MCF 10A (cell line): Measurements from ENCODE around the gene PELO. TPM values are rescaled to one million over a fixed set of nuclear protein-coding genes. Genes with fewer than 3 reads are reported as not detected.

Source experiments
- BruUV-seq: library from RNA; stranded (reverse); fragments of 400-500 nt; replicated peaks from 2 replicates; lab custom pipeline; 2021; lab: Mats Ljungman, UMichigan
- CTCF ChIA-PET: fragments of 300-600 bp; sonication (Branson Sonifier 250); formaldehyde crosslinking; extraction: SDS; loops from one replicate; lab custom pipeline; 2021; ENCODE audit warnings: antibody characterized with exemption, inconsistent platforms; lab: Yijun Ruan, JAX
- POLR2A ChIA-PET: fragments of 300-600, 350-650 bp; sonication (Branson Sonifier 250); formaldehyde crosslinking; extraction: SDS; loops from one replicate; lab custom pipeline; 2020; ENCODE audit warnings: antibody characterized with exemption, inconsistent platforms; lab: Yijun Ruan, JAX
- DNase-seq: peaks from one replicate; pipeline ENCODE4 v3.0.0-alpha.2; 2018; ENCODE audit not compliant: unreplicated experiment
- H3K27ac Mint-ChIP-seq: one replicate; pipeline ENCODE4 v1.8.0; 2022; ENCODE audit warnings: mild to moderate bottlenecking, low read depth, mixed read lengths; ENCODE audit not compliant: unreplicated experiment
- H3K27me3 Mint-ChIP-seq: one replicate; pipeline ENCODE4 v1.8.0; 2022; ENCODE audit warnings: mixed read lengths; ENCODE audit not compliant: insufficient read depth, unreplicated experiment
- H3K36me3 Mint-ChIP-seq: one replicate; pipeline ENCODE4 v1.8.0; 2022; ENCODE audit warnings: mild to moderate bottlenecking, moderate library complexity, mixed read lengths; ENCODE audit not compliant: insufficient read depth, unreplicated experiment
- H3K4me1 Mint-ChIP-seq: one replicate; pipeline ENCODE4 v1.8.0; 2022; ENCODE audit warnings: mixed read lengths; ENCODE audit not compliant: insufficient read depth, unreplicated experiment
- H3K4me3 Mint-ChIP-seq: one replicate; pipeline ENCODE4 v1.8.0; 2022; ENCODE audit warnings: mild to moderate bottlenecking, moderate library complexity, mixed read lengths; ENCODE audit not compliant: unreplicated experiment
- H3K9me3 Mint-ChIP-seq: one replicate; pipeline ENCODE4 v1.8.0; 2022; ENCODE audit warnings: mixed read lengths; ENCODE audit not compliant: unreplicated experiment
- CTCF ChIP-seq: fragments of 200-600 bp; IDR thresholded peaks from one replicate; pipeline ENCODE4 v1.8.0; 2022; ENCODE audit warnings: antibody characterized with exemption, mild to moderate bottlenecking; ENCODE audit not compliant: unreplicated experiment
- intact Hi-C: fragments of 100-400 bp; cut with micrococcal nuclease; formaldehyde crosslinking; loops from 2 replicates; pipeline ENCODE4 v1.14.1; 2022
- total RNA-seq: library from RNA; stranded (reverse); gene quantifications from 2 replicates; pipeline ENCODE4 v1.2.3, GENCODE V29; 2022

Gene PELO
- total RNA-seq, 1 experiment from 2014 or later: 22.5 TPM

DNA sequence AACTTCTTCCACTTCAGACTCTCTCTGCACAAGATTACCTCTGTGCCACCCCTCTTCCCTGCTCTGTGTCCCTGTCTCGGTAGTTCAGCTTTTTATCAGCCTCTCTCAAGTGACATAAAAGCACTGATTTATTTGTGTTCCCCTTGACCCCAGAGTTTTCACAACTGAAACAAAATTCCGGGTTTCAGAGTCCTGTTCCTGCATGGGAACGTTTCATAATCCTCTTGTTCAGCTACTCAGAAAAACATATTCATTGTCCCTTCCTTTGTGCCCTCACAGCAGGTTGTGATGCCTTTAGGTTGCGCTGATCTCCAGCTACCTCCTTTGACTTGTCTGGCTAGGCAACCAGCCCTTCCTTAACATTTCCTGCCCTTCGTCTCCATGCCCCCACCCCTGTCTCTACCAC is 13.7 kb upstream of the PELO start:
- H3K9me3 Mint-ChIP-seq: no peaks in the 10 kb centered on the region
- ChIA-PET CTCF (interaction anchor here (1.0 to 1.2 kb wide), 2 partner anchors 13 to 38 kb away, joined by 3 to 4 read pairs; partner anchors contain the start of genes ITGA1 and PELO), POLR2A (interaction anchor here (1.1 kb wide), 1 partner anchor 27 kb away, joined by 3 read pairs; no protein-coding TSS in a partner anchor)
- intact Hi-C loops: no loop called here
- no peak overlapping the region for H3K27ac Mint-ChIP-seq
- H3K36me3 Mint-ChIP-seq: no peaks in the 10 kb centered on the region
- TF ChIP-seq CTCF: no peak
- H3K27me3 Mint-ChIP-seq: peaks cover 26% of the 10 kb centered on the region
- no peaks in the 10 kb centered on the region for H3K4me1 Mint-ChIP-seq
- no TSS peak for BruUV-seq
- no peak for DNase-seq
- no peak overlapping the region for H3K4me3 Mint-ChIP-seq

- Mint-ChIP-seq H3K9me3 (no peaks in the 10 kb centered on the region), H3K27me3 (peaks cover 26% of the 10 kb centered on the region), H3K4me3 (no peak overlapping the region), H3K27ac (no peak overlapping the region), H3K4me1 (no peaks in the 10 kb centered on the region), H3K36me3 (no peaks in the 10 kb centered on the region)
- TF ChIP-seq CTCF: no peak
- POLR2A ChIA-PET: no interaction called here
- no TSS peak for BruUV-seq
- intact Hi-C loops: no loop called here
- CTCF ChIA-PET: interaction anchor here (1.7 to 1.8 kb wide), 2 partner anchors 84 kb away, joined by 4 to 7 read pairs; no protein-coding TSS in a partner anchor
- no peak for DNase-seq
These were observed 11.6 kb upstream of the PELO start for GRCh38 chr5:52776116-52776515.

GRCh38 chr5:52777186-52777585 is 10.5 kb upstream of the PELO start:
- no TSS peak for BruUV-seq
- TF ChIP-seq CTCF: no peak
- POLR2A ChIA-PET: no interaction called here

DNA sequence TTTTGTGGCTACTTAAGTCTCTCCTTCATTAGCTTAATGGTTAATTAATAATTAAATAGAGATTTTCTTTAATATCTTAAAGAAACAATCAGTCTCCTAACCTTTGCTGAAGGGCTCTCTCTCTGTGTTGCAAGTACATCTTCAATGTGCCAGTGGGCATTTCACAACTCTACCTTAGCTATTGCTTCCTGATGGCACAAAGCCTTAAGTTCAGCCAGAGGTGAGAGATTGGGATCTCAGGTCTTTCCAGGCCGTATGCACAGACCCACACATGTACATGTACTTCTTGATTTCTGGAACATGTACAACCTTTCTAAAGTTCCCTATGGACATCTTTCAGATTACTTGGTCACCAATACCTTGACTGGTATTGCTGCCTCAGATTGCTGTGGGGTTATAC is 8.9 kb upstream of the PELO start:
- peak; percentile 54 for DNase-seq
- Mint-ChIP-seq H3K9me3 (no peaks in the 10 kb centered on the region), H3K4me3 (no peak overlapping the region), H3K36me3 (no peaks in the 10 kb centered on the region), H3K4me1 (peaks cover 6% of the 10 kb centered on the region), H3K27me3 (peaks cover 23% of the 10 kb centered on the region), H3K27ac (no peak overlapping the region)
- no TSS peak for BruUV-seq
- ChIA-PET POLR2A (interaction anchor here (0.6 to 1.1 kb wide), 2 partner anchors 13 to 778 kb away, joined by 3 read pairs; no protein-coding TSS in a partner anchor), CTCF (interaction anchor here (0.6 to 1.5 kb wide), 6 partner anchors 9 to 137 kb away, joined by 3 to 7 read pairs (median 4); partner anchors contain the start of genes ITGA1 and PELO)
- intact Hi-C loops: no loop called here
- no peak for TF ChIP-seq CTCF

More at GRCh38 chr5:52777186-52777585, 10.5 kb upstream of the PELO start:
- Mint-ChIP-seq H3K9me3 (no peaks in the 10 kb centered on the region), H3K36me3 (no peaks in the 10 kb centered on the region), H3K4me1 (no peaks in the 10 kb centered on the region), H3K4me3 (no peak overlapping the region), H3K27ac (no peak overlapping the region), H3K27me3 (peaks cover 26% of the 10 kb centered on the region)
- no peak for DNase-seq
- intact Hi-C loops: no loop called here
- CTCF ChIA-PET: interaction anchor here (1.8 kb wide), 1 partner anchor 85 kb away, joined by 4 read pairs; no protein-coding TSS in a partner anchor
